GM19351 (cell line): ENCODE measurements around the gene GNAZ.

Source experiments
- ATAC-seq: cut with Tn5 transposase; IDR thresholded peaks from one replicate; pipeline ENCODE4 v1.9.1; 2021; ENCODE audit warnings: mild to moderate bottlenecking, moderate library complexity; ENCODE audit not compliant: unreplicated experiment

GNAZ gene

GRCh38 chr22:23090457-23090835, 20.1 kb downstream of the GNAZ start:
- no peak for ATAC-seq

DNA sequence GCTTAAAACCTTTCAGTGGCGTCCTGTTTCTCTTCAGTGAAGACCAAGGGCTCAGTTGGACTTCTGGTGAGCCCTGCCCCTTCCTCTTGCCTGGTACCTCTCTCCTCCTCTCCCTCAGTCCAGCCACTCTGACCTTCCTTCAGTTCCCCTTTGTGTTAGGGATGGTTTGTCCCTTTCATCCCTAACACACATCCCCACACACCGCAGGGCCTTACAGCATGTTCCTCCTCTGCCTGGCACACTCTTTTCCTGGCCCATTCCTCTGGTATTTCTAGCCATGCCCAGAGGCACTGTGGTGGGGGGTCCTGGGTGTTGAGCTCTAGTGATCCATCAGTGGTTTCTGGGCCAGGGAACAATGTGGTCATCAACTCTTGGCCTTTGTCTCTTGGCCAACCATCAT, 21.4 kb downstream of the GNAZ start:
- ATAC-seq = no peak

DNA sequence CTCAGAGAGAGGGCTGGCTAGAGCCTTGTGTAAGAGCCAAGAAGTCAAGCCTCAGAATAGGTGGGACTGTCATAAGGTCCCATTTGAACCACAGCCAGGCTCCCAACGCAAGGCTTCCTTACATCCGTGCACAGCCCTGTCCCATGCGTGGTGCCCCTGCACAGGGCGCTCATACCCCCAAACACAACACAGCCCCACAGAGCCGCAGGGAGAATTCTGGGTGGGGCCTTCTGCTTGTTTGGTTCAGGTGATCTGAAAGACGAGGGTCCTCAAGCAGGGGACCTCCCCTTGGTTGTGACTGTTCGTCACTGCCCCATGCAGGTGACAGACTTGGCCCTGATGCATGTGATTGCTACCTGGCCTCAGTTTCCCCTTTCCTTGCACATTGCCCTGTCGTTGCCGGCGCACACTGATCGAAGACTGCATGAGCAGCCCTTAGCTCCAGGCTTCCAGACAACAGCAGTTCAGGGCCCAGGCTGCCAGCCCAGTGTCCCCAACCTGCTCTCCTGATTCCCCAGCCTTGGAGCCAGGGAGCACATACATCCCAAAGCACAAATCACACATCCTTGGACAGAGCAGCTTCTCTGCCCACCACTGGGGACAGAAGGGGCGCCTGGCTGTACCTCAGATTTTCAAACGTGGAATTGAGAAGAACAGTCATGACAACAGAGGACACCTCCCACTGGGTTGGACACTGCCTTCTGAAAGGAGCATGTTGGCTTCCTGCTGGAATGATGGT, 22.1 kb downstream of the GNAZ start:
- ATAC-seq = no peak

DNA sequence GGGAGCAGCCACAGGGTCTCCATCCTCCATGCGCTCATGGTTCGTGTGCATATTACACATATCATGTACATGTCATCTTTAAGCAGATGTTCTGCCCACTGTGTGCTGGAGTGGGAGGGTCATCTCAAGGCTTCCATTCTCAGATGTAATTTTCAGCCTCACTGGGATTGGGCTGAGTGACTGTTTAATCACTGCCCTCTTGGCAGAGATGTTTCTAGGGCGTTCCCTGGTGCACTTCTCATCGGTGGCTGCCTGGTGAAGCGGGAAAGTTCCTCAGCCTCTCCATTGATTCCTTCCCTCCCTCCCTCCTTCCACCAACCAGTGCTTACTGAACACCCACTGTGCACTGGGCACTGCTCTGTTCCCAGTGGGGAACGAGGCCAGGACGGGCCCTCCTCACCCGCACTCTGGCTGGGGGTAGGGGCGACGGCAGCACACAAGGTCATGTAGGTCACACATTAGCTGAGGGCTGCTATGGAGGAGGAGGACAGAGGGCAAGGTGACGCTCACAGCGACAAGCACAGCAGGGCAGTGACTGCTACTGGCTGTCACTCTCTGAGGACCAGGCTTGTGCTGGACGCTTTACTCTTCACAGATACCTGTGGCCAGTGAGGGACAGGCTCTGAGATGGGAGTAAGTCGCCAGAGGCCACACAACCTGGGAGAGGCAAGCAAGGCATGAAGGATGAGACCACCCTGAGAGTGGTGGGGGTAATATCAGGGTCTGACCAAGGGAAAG, 22.9 kb downstream of the GNAZ start:
- no peak for ATAC-seq

DNA sequence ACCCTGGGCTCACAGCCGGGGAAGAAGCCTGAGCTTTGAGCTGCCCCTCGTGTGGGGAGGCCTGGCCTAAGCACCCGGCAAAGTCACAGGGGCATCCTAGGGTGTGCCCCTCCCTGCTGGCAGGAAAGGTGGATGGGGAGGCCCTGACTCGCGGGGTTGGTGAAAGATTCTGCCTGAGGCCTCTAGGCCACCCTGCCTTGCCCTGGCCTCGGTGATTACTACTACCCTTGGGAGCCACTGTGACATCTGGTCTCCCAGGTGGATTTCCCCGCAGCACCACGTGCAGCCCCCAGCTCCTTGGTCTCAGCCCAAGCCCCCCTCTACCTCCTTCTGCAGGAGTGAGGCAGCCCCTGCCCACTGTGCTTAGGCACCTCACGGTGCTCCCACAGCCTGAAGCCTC, 23.9 kb downstream of the GNAZ start:
- no peak for ATAC-seq

GRCh38 chr22:23094695-23095681, 24.7 kb downstream of the GNAZ start:
- ATAC-seq = no peak

DNA sequence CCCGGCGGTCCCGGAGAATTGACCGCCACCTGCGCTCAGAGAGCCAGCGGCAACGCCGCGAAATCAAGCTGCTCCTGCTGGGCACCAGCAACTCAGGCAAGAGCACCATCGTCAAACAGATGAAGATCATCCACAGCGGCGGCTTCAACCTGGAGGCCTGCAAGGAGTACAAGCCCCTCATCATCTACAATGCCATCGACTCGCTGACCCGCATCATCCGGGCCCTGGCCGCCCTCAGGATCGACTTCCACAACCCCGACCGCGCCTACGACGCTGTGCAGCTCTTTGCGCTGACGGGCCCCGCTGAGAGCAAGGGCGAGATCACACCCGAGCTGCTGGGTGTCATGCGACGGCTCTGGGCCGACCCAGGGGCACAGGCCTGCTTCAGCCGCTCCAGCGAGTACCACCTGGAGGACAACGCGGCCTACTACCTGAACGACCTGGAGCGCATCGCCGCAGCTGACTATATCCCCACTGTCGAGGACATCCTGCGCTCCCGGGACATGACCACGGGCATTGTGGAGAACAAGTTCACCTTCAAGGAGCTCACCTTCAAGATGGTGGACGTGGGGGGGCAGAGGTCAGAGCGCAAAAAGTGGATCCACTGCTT, 25.5 kb downstream of the GNAZ start:
- ATAC-seq = no peak

DNA sequence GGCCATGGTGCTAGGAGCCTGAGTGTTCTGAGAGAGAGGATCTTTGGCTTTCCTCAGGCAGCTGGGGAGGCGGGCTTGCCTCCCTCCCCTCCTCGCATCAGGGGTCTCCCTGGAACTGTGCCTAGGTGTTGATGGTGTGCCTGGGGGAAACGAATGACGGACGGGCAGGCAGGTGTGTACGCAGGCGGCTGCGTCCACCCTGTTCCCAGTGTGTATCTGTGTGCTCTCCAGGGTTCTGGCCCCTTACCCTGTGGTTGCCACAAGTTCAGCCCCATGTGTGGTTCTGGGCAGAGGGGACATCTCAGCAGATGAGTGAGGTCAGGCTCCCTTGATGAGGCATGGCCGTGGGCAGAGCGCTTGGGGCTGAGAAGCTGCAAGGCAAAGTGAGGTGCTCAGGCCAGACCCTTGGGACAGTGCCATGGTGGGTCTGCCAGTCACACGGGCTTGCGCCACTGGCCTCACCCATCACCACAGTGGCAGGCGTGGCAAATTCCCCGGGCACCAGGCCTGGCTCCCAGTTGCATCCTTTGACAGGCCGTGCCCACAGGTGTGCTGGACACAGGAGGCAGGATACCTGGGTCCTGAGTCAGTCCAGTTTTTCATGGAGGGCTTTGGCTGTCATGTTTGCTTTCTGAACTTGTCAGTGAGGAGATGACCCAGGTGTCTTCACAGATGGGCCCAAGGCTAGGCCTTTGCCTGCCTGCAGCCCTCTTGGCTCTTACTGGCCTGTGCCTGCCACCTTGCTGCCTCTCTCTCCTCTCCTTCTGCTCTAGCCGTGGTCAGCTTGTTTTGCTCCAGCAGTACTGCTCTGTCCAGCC, 27.3 kb downstream of the GNAZ start:
- ATAC-seq = no peak

GRCh38 chr22:23098230-23098705, 27.9 kb downstream of the GNAZ start:
- no peak for ATAC-seq

GRCh38 chr22:23098718-23099530, 28.6 kb downstream of the GNAZ start:
- ATAC-seq = no peak

DNA sequence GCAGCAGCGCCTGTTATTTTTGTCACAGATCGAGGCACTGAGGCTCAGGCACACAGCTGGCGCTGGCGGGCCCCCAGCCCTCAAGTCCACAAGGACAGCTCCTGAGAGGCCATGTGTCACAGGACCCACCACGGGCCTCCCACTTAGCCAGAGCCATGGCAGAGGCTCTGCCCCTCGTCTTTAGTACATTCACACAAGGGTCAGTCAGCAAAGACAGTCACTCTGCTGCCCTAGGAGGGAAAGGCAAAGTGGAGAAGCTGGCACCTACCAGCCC, 29.1 kb downstream of the GNAZ start:
- ATAC-seq = no peak

GRCh38 chr22:23100124-23100801, 29.9 kb downstream of the GNAZ start:
- ATAC-seq = no peak

DNA sequence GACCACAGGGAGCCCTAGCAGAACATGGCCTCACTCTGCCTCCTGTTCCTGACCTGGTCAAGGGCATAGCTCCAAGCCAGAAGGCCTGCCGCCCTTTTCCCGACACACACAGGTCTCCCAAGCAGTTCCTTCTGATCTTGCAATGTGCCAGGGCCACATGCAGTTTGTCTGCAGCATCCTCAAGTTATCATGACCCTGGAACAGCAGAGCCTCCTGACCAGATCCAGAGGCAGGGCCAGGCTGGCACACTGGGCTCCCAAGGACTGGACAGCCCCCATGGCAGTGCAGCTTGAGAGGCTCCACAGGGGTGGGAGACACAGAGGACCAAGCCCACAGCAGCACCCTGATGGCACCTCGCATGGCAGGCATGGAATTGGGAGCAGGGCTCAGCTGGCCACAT, 31.2 kb downstream of the GNAZ start:
- ATAC-seq = no peak

- no peak for ATAC-seq
Observed at GRCh38 chr22:23102002-23102655, 31.8 kb downstream of the GNAZ start.

DNA sequence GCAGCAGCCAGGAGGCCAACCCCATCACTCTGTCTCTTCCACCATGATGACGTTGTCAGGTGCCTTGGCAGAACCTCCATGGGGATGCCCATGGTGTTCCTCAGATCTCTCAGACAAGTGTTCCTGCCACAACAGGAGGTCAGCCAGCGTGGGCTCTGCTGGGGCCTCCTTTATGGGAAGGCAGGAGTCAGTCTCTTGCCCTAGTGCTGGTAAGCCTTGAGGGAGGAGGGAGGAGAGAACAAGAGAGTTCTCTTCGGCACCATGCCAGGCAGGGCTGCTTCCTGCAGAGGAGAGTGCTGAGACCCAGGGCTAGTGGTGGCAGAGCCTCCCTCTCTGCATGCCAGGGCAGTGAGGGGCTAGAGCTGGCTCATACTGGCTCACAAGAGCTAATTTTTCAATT, 32.5 kb downstream of the GNAZ start:
- ATAC-seq = no peak

DNA sequence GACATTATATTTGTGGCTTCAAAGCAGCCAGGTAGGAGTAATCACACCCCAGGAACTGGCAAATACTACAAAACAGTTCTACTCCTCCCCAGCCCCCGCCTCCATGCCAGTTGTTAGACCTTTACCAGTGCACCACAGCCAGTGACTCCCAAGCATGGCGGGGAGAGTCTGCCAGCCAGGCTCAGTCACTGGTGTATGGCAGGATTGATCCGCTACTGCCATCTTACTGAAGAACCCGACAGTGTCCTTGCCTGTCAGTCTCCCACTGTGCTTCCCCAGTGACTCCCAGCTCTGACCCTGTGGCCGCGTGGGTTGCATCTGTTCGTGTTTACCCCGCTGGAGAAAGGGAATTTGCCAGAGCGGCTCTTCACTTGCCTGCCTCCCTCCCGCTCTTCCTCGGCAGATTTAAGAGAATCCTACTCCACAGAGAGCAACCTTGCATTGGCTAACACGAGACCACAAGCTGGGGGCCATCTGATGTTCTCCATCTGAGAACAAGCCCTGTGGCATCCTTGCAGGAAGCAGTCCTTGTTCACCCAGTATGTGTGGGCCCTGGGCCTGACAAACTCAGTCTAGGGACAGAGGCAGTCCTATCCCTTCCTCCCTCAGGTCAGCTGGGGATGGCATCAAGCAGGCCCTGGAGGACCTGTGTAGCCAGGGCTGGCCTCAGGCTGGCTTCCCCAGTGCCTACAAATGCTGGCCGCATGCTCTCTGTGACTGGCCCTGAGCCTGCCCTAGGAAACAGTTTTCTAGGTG, 33.1 kb downstream of the GNAZ start:
- ATAC-seq = no peak

GRCh38 chr22:23104187-23104971, 34.1 kb downstream of the GNAZ start:
- ATAC-seq = no peak
